ENCODE measurements around the gene RBKS.

DNA sequence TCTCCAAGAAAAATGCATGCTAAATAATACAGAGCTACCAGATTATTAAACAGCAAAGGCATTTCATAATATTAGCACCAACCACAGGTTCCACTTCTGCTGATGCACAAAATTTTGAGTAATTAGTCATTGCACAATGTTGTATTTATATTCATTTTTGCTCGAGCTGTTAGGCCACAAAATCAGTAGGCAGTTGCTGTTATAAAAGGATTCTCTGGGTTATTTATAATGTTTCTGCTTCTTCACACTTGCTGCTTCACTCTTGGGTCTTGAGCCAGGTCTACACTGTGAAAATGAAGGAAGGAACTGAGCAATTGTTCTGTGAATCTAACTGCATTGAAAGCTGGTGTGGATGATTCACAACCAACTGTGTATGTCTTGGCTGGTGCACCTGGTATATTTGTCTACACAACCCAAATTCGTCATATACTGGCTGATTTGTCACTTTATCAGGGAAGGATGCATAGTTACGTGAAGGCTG, 80.4 kb downstream of the RBKS start:
- TF ChIP-seq POLR2A (IDR thresholded peaks at IDR 0.05), result no peak
- TF ChIP-seq, protein P1, sequence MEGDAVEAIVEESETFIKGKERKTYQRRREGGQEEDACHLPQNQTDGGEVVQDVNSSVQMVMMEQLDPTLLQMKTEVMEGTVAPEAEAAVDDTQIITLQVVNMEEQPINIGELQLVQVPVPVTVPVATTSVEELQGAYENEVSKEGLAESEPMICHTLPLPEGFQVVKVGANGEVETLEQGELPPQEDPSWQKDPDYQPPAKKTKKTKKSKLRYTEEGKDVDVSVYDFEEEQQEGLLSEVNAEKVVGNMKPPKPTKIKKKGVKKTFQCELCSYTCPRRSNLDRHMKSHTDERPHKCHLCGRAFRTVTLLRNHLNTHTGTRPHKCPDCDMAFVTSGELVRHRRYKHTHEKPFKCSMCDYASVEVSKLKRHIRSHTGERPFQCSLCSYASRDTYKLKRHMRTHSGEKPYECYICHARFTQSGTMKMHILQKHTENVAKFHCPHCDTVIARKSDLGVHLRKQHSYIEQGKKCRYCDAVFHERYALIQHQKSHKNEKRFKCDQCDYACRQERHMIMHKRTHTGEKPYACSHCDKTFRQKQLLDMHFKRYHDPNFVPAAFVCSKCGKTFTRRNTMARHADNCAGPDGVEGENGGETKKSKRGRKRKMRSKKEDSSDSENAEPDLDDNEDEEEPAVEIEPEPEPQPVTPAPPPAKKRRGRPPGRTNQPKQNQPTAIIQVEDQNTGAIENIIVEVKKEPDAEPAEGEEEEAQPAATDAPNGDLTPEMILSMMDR (IDR thresholded peaks at IDR 0.05), result no peak
